Measurements from ENCODE around the gene TEKT5. TPM values are rescaled to one million over a fixed set of nuclear protein-coding genes. Genes with fewer than 3 reads are reported as not detected.

Gene TEKT5
- total RNA-seq, 4 donors from 2014 or later = 0.51 to 0.94 TPM; not detected in 2

DNA sequence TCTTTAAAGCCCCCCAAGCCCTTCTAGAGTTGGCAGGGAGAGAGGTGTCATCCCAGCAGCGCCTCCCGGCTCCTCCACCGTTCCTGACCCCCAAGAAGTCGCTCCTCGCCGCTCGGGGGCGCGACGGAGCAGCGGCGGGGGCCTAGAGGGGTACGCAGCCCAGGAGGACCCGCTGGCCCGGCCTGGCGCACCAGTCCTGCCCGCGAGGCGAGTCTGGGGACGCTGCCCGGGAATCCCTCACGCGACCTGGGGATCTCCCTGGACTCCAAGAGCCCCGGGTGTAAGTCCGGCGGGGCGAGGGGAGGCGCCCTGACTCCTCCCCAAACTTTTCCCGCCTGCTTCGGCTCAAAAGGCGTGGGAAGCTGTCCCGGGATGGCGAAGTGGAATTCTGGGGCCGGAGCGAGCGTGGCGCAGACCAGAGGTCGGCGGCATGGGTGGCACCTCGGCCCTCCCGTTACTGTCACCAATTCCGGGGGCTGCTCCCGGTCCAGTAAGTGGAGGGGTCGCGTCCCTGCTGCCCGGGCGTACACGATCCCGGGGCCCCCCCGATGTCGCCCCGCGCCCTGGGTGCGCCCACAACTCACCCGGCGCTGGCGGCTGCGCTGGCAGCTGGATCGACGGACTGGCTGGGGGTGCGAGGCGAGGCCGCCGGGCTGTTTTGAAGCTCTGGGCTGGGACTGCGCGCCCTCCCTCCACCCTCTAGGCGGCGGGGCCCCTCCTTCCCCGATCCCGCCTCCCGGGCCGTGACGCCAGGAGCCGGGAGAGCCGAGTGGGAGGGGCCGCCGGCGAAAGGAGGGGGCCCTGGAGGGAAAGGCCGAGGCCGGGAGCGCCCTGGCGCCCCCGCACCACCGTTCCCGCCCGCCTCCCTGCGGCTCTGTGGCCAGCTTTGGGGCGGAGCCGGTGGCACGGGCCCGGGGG, 114.5 kb downstream of the TEKT5 start, which contains the start of gene EMP2:
Gene EMP2, minus strand, starts transcription at position 634 of the 918 bp plus-strand sequence. CDS start 32,981 bp downstream, outside the sequence.
- TF ChIP-seq, protein P1, sequence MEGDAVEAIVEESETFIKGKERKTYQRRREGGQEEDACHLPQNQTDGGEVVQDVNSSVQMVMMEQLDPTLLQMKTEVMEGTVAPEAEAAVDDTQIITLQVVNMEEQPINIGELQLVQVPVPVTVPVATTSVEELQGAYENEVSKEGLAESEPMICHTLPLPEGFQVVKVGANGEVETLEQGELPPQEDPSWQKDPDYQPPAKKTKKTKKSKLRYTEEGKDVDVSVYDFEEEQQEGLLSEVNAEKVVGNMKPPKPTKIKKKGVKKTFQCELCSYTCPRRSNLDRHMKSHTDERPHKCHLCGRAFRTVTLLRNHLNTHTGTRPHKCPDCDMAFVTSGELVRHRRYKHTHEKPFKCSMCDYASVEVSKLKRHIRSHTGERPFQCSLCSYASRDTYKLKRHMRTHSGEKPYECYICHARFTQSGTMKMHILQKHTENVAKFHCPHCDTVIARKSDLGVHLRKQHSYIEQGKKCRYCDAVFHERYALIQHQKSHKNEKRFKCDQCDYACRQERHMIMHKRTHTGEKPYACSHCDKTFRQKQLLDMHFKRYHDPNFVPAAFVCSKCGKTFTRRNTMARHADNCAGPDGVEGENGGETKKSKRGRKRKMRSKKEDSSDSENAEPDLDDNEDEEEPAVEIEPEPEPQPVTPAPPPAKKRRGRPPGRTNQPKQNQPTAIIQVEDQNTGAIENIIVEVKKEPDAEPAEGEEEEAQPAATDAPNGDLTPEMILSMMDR (IDR thresholded peaks at IDR 0.05; ENCODE audit: low read depth) = no peak

- TF ChIP-seq, protein P1 (IDR thresholded peaks at IDR 0.05; ENCODE audit: low read depth) = no peak
Observed at GRCh38 chr16:10579575-10579964, 115.2 kb downstream of the TEKT5 start.

DNA sequence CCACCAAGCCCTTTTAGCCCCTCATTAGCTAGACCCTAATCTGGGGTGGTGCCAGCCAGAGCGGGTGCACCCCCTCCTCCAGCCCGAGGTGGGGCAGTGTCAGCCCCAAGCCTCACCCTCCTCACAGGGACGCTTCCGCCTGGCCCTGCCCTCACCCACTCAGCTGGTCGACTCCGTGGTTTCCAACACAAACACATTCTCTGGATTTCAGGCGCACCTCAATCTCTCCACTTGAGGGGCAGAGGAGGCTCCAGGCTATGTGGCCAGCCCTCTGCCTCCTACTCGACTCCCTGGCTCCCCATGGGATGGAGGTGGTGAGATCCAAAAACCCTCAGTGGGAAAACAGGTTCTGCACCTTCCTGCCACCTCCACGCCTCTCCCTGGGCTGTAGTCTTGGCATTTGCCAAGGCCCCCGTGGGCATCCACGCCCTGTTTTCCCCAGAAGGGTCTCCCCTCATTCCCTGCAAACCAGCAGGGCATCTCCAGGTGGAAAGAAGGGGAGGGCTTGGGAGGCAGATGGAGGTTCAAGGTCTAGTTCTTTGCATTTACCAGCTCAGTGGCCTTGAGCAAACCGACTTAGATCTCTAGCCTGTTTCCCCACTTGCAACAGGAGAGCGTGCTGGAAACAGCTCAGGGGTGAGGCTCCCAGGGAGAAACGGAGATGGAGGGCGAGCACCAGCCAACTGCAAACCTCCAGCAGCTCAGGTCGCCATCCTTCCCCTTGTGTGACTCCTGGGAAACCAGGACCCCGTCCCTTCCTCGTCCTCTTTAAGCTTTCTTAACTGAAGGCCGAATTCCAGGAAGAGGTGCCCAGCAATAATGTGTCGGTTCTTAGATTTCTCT, 116.0 kb downstream of the TEKT5 start:
- TF ChIP-seq, protein P1 (IDR thresholded peaks at IDR 0.05; ENCODE audit: low read depth) = no peak

Small RNAs within 50 kb of the gene (small RNA-seq; reads per million reads assigned to genes)
- gene MTND4LP24 (not detected), gene MTND6P33 (not detected)

Other genes starting within 250 kb of the TEKT5 start
- 10 to 100 TPM; 34.7 to 53.5 (median 39.6) TPM for gene EMP2, start 114.3 kb downstream of the TEKT5 start, total RNA-seq
- 10 to 100 TPM; 22.2 to 26.6 (median 24.3) TPM for gene NUBP1, start 48.9 kb upstream of the TEKT5 start, total RNA-seq
- gene TVP23A, start 123.9 kb upstream of the TEKT5 start, total RNA-seq = under 1 TPM in 1 of 4 donors, not detected in 3; 0.34 TPM
- gene CIITA, start 182.3 kb upstream of the TEKT5 start, total RNA-seq = 10 to 100 TPM in 3 of 4 donors, 1 to 10 TPM in 1; 2.8 to 65.0 (median 13.5) TPM
- gene DEXI, start 247.5 kb upstream of the TEKT5 start, total RNA-seq = 10 to 100 TPM; 38.3 to 73.8 (median 56.1) TPM
- 10 to 100 TPM; 20.2 to 28.8 (median 22.8) TPM for gene CLEC16A, start 249.6 kb upstream of the TEKT5 start, total RNA-seq

Data from subcutaneous adipose tissue (tissue), 4 donors.